HepG2 (cell line): ENCODE results near the gene HIC1. TPM values are rescaled to one million over a fixed set of nuclear protein-coding genes. Genes with fewer than 3 reads are reported as not detected.

Source experiments
- EEA1 ChIP-seq: sonication (generic); formaldehyde crosslinking; IDR thresholded peaks from 2 replicates; pipeline ENCODE4 v1.5.1; 2020; ENCODE audit warnings: mild to moderate bottlenecking, missing genetic modification reagents, borderline replicate concordance
- EZH2 ChIP-seq: conservative IDR thresholded peaks from 2 replicates; pipeline ENCODE4 v1.6.1; 2012; ENCODE audit warnings: mild to moderate bottlenecking, low read depth, low read length, moderate library complexity
- GATAD1 ChIP-seq: IDR thresholded peaks from 2 replicates; pipeline ENCODE4 v1.6.1; 2016; ENCODE audit warnings: missing genetic modification reagents, missing compliant biosample characterization
- KAT8 ChIP-seq: IDR thresholded peaks from 2 replicates; pipeline ENCODE4 v1.6.1; 2016; ENCODE audit warnings: missing genetic modification reagents, missing compliant biosample characterization
- KLF6 ChIP-seq: IDR thresholded peaks from 2 replicates; pipeline ENCODE4 v1.8.0; 2016; ENCODE audit warnings: missing biosample characterization, missing genetic modification reagents
- NFKBIZ ChIP-seq: IDR thresholded peaks from 2 replicates; pipeline ENCODE4 v1.6.1; 2018; ENCODE audit warnings: missing genetic modification reagents, missing compliant biosample characterization
- PHF21A ChIP-seq: sonication (generic); formaldehyde crosslinking; IDR thresholded peaks from 2 replicates; pipeline ENCODE4 v1.5.0; 2020; ENCODE audit warnings: mild to moderate bottlenecking, missing genetic modification reagents
- RORA ChIP-seq: sonication (generic); formaldehyde crosslinking; IDR thresholded peaks from 2 replicates; pipeline ENCODE4 v1.5.0; 2020; ENCODE audit warnings: mild to moderate bottlenecking, missing genetic modification reagents, moderate library complexity
- SRF ChIP-seq: IDR thresholded peaks from 2 replicates; pipeline ENCODE4 v1.6.1; 2011; ENCODE audit warnings: mild to moderate bottlenecking, low read depth, low read length, moderate library complexity
- ZNF121 ChIP-seq: sonication (generic); formaldehyde crosslinking; IDR thresholded peaks from 2 replicates; pipeline ENCODE4 v1.5.0; 2020; ENCODE audit warnings: mild to moderate bottlenecking, missing genetic modification reagents
- ZNF205 ChIP-seq: IDR thresholded peaks from 2 replicates; pipeline ENCODE4 v1.6.1; 2018; ENCODE audit warnings: missing biosample characterization, missing genetic modification reagents
- ZNF629 ChIP-seq: sonication (generic); formaldehyde crosslinking; conservative IDR thresholded peaks from 2 replicates; pipeline ENCODE4 v1.5.0; 2020; ENCODE audit warnings: missing genetic modification reagents
- ZNF672 ChIP-seq: sonication (generic); formaldehyde crosslinking; IDR thresholded peaks from 2 replicates; pipeline ENCODE4 v1.8.1; 2022; ENCODE audit warnings: missing genetic modification reagents
- ZNF775 ChIP-seq: sonication (generic); formaldehyde crosslinking; IDR thresholded peaks from 2 replicates; pipeline ENCODE4 v1.4.0; 2020; ENCODE audit warnings: missing genetic modification reagents, mild to moderate bottlenecking, moderate library complexity, borderline replicate concordance
- polyA plus RNA-seq, 8 experiments: library from polyadenylated mRNA; depleted of rRNA in 3 of 8; stranded (reverse) in 7 of 8; unstranded in 1 of 8; fragments of >200 nt; fragmentation: Illumina TruSeq in 4 of 8; extraction: Trizol in 4 of 8; gene quantifications; 2 replicates each; pipeline versions ENCODE4 v1.2.1 to v1.2.3, GENCODE V29; 2011 to 2016; ENCODE audit warnings: low read depth in 4 of 8, missing spikeins in 1 of 8, mixed read lengths in 1 of 8; ENCODE audit not compliant: insufficient read depth in 1 of 8
- total RNA-seq, 5 experiments: library from RNA; depleted of rRNA; stranded (reverse); fragments of >200 nt; fragmentation: Illumina TruSeq; extraction: Trizol; gene quantifications; 2 replicates each; pipeline ENCODE4 v1.2.3, GENCODE V29; 2016; ENCODE audit warnings: low read depth in 1 of 5
- TF ChIP-seq, protein P1 (sequence below): sonication (generic); formaldehyde crosslinking; IDR thresholded peaks from 2 replicates; pipeline ENCODE4 v1.4.0; 2020; ENCODE audit warnings: missing genetic modification reagents
- TF ChIP-seq, protein P2 (sequence below), 2 experiments: sonication (generic) in 1 of 2; formaldehyde crosslinking in 1 of 2; IDR thresholded peaks; 2 replicates each; pipeline versions ENCODE4 v1.5.1 to v1.6.1; 2011 to 2020; ENCODE audit warnings: borderline replicate concordance in 1 of 2, low read depth in 1 of 2, low read length in 1 of 2, mild to moderate bottlenecking in 1 of 2, missing genetic modification reagents in 1 of 2, moderate library complexity in 1 of 2
- TF ChIP-seq, protein P3 (sequence below): sonication (generic); formaldehyde crosslinking; IDR thresholded peaks from 2 replicates; pipeline ENCODE4 v1.4.0; 2020; ENCODE audit warnings: missing genetic modification reagents
- TF ChIP-seq, protein P4 (sequence below): sonication (generic); formaldehyde crosslinking; IDR thresholded peaks from 2 replicates; pipeline ENCODE4 v1.9.0; 2021; ENCODE audit warnings: missing genetic modification reagents, borderline replicate concordance
- TF ChIP-seq, protein P5 (sequence below): IDR thresholded peaks from 2 replicates; pipeline ENCODE4 v1.6.1; 2016; ENCODE audit warnings: missing compliant biosample characterization, missing genetic modification reagents, borderline replicate concordance

Gene HIC1
- total and polyA plus RNA-seq, 2 of the 13 experiments (the other 11 are each of a cell fraction or from before 2014, with no cell fraction given): 0.04 to 0.31 TPM

DNA sequence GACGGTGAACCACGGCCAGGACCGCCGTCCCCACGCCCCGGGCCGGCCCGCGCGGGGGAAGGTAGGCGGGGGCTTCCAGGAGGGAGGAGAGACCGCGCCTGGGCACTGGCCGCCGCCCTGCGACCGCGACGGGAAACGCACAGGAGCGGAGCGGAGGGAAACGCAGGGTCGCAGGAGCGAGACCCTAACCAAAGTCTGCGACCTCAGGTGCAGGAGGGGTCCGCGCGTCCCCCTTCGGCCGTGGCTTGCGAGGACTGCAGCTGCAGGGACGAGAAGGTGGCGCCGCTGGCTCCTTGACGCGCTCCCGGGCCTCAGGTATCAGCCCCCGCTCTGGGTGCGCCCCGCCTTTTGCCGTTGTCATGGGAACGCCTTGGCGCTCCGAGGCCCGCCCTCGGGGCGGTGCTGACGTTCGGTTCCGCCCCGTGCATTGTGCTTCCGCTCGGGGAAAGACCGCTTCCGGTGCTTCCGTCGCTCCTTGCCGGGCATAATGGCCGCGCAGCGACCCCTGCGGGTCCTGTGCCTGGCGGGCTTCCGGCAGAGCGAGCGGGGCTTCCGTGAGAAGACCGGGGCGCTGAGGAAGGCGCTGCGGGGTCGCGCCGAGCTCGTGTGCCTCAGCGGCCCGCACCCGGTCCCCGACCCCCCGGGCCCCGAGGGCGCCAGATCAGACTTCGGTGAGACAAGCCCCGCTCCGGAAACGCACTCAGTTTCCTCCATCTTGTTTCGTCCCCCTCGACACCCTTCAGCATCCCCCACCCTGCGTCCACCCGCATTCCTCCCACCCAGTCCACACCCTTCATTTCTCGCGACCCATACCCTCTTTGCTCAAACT, 13.1 kb upstream of the HIC1 start, which contains the start of gene OVCA2 (continued):
- TF ChIP-seq, protein P1, sequence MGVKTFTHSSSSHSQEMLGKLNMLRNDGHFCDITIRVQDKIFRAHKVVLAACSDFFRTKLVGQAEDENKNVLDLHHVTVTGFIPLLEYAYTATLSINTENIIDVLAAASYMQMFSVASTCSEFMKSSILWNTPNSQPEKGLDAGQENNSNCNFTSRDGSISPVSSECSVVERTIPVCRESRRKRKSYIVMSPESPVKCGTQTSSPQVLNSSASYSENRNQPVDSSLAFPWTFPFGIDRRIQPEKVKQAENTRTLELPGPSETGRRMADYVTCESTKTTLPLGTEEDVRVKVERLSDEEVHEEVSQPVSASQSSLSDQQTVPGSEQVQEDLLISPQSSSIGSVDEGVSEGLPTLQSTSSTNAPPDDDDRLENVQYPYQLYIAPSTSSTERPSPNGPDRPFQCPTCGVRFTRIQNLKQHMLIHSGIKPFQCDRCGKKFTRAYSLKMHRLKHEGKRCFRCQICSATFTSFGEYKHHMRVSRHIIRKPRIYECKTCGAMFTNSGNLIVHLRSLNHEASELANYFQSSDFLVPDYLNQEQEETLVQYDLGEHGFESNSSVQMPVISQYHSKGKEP (CRISPR knock-in tag): no peak
- TF ChIP-seq SRF (0 out of 2 replicates have a peak, but pooled peaks have one; percentile 4), PHF21A (CRISPR knock-in tag) (no peak), ZNF629 (CRISPR knock-in tag) (no peak), NFKBIZ (CRISPR knock-in tag) (0 out of 2 replicates have a peak, but pooled peaks have one; percentile 75), ZNF205 (CRISPR knock-in tag) (peak; percentile 83), GATAD1 (CRISPR knock-in tag) (peak; percentile 92), KAT8 (CRISPR knock-in tag) (peak; percentile 95), KLF6 (CRISPR knock-in tag) (peak; percentile 86; the same call in 1 of the 2 replicates), EZH2 (no peak), ZNF672 (CRISPR knock-in tag) (no peak), RORA (CRISPR knock-in tag) (no peak), ZNF121 (CRISPR knock-in tag) (no peak), EEA1 (CRISPR knock-in tag) (no peak; the same call in 1 of the 2 replicates), ZNF775 (CRISPR knock-in tag) (no peak)
- TF ChIP-seq, protein P2, sequence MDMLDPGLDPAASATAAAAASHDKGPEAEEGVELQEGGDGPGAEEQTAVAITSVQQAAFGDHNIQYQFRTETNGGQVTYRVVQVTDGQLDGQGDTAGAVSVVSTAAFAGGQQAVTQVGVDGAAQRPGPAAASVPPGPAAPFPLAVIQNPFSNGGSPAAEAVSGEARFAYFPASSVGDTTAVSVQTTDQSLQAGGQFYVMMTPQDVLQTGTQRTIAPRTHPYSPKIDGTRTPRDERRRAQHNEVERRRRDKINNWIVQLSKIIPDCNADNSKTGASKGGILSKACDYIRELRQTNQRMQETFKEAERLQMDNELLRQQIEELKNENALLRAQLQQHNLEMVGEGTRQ (IDR thresholded peaks at IDR 0.05; ENCODE audit: low read depth, low read length): no peak
- TF ChIP-seq, protein P2 (CRISPR knock-in tag; IDR thresholded peaks at IDR 0.05; ENCODE audit: borderline replicate concordance): no peak
- TF ChIP-seq, protein P3, sequence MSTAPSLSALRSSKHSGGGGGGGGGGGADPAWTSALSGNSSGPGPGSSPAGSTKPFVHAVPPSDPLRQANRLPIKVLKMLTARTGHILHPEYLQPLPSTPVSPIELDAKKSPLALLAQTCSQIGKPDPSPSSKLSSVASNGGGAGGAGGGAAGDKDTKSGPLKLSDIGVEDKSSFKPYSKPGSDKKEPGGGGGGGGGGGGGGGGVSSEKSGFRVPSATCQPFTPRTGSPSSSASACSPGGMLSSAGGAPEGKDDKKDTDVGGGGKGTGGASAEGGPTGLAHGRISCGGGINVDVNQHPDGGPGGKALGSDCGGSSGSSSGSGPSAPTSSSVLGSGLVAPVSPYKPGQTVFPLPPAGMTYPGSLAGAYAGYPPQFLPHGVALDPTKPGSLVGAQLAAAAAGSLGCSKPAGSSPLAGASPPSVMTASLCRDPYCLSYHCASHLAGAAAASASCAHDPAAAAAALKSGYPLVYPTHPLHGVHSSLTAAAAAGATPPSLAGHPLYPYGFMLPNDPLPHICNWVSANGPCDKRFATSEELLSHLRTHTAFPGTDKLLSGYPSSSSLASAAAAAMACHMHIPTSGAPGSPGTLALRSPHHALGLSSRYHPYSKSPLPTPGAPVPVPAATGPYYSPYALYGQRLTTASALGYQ (CRISPR knock-in tag): no peak
- TF ChIP-seq, protein P4, sequence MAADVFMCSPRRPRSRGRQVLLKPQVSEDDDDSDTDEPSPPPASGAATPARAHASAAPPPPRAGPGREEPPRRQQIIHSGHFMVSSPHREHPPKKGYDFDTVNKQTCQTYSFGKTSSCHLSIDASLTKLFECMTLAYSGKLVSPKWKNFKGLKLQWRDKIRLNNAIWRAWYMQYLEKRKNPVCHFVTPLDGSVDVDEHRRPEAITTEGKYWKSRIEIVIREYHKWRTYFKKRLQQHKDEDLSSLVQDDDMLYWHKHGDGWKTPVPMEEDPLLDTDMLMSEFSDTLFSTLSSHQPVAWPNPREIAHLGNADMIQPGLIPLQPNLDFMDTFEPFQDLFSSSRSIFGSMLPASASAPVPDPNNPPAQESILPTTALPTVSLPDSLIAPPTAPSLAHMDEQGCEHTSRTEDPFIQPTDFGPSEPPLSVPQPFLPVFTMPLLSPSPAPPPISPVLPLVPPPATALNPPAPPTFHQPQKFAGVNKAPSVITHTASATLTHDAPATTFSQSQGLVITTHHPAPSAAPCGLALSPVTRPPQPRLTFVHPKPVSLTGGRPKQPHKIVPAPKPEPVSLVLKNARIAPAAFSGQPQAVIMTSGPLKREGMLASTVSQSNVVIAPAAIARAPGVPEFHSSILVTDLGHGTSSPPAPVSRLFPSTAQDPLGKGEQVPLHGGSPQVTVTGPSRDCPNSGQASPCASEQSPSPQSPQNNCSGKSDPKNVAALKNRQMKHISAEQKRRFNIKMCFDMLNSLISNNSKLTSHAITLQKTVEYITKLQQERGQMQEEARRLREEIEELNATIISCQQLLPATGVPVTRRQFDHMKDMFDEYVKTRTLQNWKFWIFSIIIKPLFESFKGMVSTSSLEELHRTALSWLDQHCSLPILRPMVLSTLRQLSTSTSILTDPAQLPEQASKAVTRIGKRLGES (CRISPR knock-in tag): no peak
- TF ChIP-seq, protein P5, sequence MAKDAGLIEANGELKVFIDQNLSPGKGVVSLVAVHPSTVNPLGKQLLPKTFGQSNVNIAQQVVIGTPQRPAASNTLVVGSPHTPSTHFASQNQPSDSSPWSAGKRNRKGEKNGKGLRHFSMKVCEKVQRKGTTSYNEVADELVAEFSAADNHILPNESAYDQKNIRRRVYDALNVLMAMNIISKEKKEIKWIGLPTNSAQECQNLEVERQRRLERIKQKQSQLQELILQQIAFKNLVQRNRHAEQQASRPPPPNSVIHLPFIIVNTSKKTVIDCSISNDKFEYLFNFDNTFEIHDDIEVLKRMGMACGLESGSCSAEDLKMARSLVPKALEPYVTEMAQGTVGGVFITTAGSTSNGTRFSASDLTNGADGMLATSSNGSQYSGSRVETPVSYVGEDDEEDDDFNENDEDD (CRISPR knock-in tag): peak; percentile 54; the same call in 1 of the 2 replicates
